HEK293 (cell line): Measurements from ENCODE around the gene NR2F2.

Experiments used
- HOXD13 ChIP-seq: sonication (generic); formaldehyde crosslinking; IDR thresholded peaks from 2 replicates; pipeline ENCODE4 v1.8.0; 2022; ENCODE audit warnings: missing genetic modification reagents, borderline replicate concordance
- KLF8 ChIP-seq: fragments of 450-650 bp; formaldehyde crosslinking; IDR thresholded peaks from 2 replicates; pipeline ENCODE4 v1.5.1; 2016; ENCODE audit warnings: missing biosample characterization, missing genetic modification characterization
- MEIS1 ChIP-seq: sonication (generic); formaldehyde crosslinking; IDR thresholded peaks from 2 replicates; pipeline ENCODE4 v1.8.1; 2022; ENCODE audit warnings: missing genetic modification reagents, mild to moderate bottlenecking, borderline replicate concordance
- PATZ1 ChIP-seq: fragments of 450-650 bp; formaldehyde crosslinking; IDR thresholded peaks from 2 replicates; pipeline ENCODE4 v1.5.1; 2016; ENCODE audit warnings: missing biosample characterization, missing genetic modification characterization
- ZFHX2 ChIP-seq: fragments of 450-650 bp; formaldehyde crosslinking; conservative IDR thresholded peaks from 2 replicates; pipeline ENCODE4 v1.5.1; 2016; ENCODE audit warnings: missing biosample characterization, missing genetic modification characterization
- ZNF133 ChIP-seq: fragments of 450-650 bp; formaldehyde crosslinking; IDR thresholded peaks from 2 replicates; pipeline ENCODE4 v1.5.1; 2016; ENCODE audit warnings: missing biosample characterization, missing genetic modification characterization
- ZNF138 ChIP-seq: fragments of 450-650 bp; formaldehyde crosslinking; IDR thresholded peaks from 2 replicates; pipeline ENCODE4 v1.5.1; 2016; ENCODE audit warnings: missing biosample characterization, missing genetic modification characterization, borderline replicate concordance
- ZNF23 ChIP-seq: fragments of 450-650 bp; formaldehyde crosslinking; IDR thresholded peaks from 2 replicates; pipeline ENCODE4 v1.5.1; 2016; ENCODE audit warnings: missing biosample characterization, missing genetic modification characterization, borderline replicate concordance
- ZNF362 ChIP-seq: fragments of 450-650 bp; formaldehyde crosslinking; IDR thresholded peaks from 2 replicates; pipeline ENCODE4 v1.5.1; 2016; ENCODE audit warnings: missing biosample characterization, missing genetic modification characterization
- ZNF404 ChIP-seq: fragments of 450-650 bp; formaldehyde crosslinking; IDR thresholded peaks from 2 replicates; pipeline ENCODE4 v1.5.1; 2017; ENCODE audit warnings: missing biosample characterization, missing genetic modification characterization
- ZNF416 ChIP-seq: fragments of 450-650 bp; formaldehyde crosslinking; IDR thresholded peaks from 2 replicates; pipeline ENCODE4 v1.5.1; 2016; ENCODE audit warnings: missing biosample characterization, missing genetic modification characterization
- ZNF510 ChIP-seq: fragments of 450-650 bp; formaldehyde crosslinking; IDR thresholded peaks from 2 replicates; pipeline ENCODE4 v1.5.1; 2018; ENCODE audit warnings: mild to moderate bottlenecking, missing genetic modification characterization, missing biosample characterization; ENCODE audit not compliant: insufficient replicate concordance
- ZNF530 ChIP-seq: fragments of 450-650 bp; formaldehyde crosslinking; IDR thresholded peaks from 2 replicates; pipeline ENCODE4 v1.5.1; 2016; ENCODE audit warnings: low read depth, missing biosample characterization, missing genetic modification characterization
- ZNF561 ChIP-seq: fragments of 450-650 bp; IDR thresholded peaks from 2 replicates; pipeline ENCODE4 v1.5.1; 2018; ENCODE audit warnings: missing biosample characterization, missing genetic modification characterization, borderline replicate concordance
- ZNF596 ChIP-seq: fragments of 450-650 bp; IDR thresholded peaks from 2 replicates; pipeline ENCODE4 v1.5.0; 2018; ENCODE audit warnings: missing biosample characterization, mild to moderate bottlenecking, missing genetic modification characterization, moderate library complexity
- ZNF610 ChIP-seq: fragments of 450-650 bp; formaldehyde crosslinking; IDR thresholded peaks from 2 replicates; pipeline ENCODE4 v1.5.1; 2016; ENCODE audit warnings: missing biosample characterization, missing genetic modification characterization, borderline replicate concordance
- ZNF654 ChIP-seq: fragments of 450-650 bp; formaldehyde crosslinking; IDR thresholded peaks from 2 replicates; pipeline ENCODE4 v1.5.1; 2016; ENCODE audit warnings: low read depth, missing biosample characterization, missing genetic modification characterization
- ZNF658 ChIP-seq: fragments of 450-650 bp; formaldehyde crosslinking; IDR thresholded peaks from 2 replicates; pipeline ENCODE4; 2016; ENCODE audit warnings: missing biosample characterization, missing genetic modification characterization
- ZNF76 ChIP-seq: fragments of 450-650 bp; formaldehyde crosslinking; IDR thresholded peaks from 2 replicates; pipeline ENCODE4; 2016; ENCODE audit warnings: low read depth, missing biosample characterization, missing genetic modification characterization, borderline replicate concordance
- ZNF785 ChIP-seq: fragments of 450-650 bp; formaldehyde crosslinking; IDR thresholded peaks from 2 replicates; pipeline ENCODE4 v1.5.1; 2016; ENCODE audit warnings: missing biosample characterization, missing genetic modification characterization
- ZNF792 ChIP-seq: fragments of 450-650 bp; formaldehyde crosslinking; IDR thresholded peaks from 2 replicates; pipeline ENCODE4 v1.5.1; 2016; ENCODE audit warnings: missing biosample characterization, missing genetic modification characterization
- ZNF843 ChIP-seq: fragments of 450-650 bp; formaldehyde crosslinking; IDR thresholded peaks from 2 replicates; pipeline ENCODE4 v1.5.1; 2016; ENCODE audit warnings: missing biosample characterization, missing genetic modification characterization
- ZSCAN30 ChIP-seq: fragments of 450-650 bp; IDR thresholded peaks from 2 replicates; pipeline ENCODE4 v1.5.1; 2018; ENCODE audit warnings: missing biosample characterization, mild to moderate bottlenecking, missing genetic modification characterization, moderate library complexity
- ZXDB ChIP-seq: fragments of 450-650 bp; formaldehyde crosslinking; IDR thresholded peaks from 2 replicates; pipeline ENCODE4 v1.5.1; 2016; ENCODE audit warnings: missing biosample characterization, missing genetic modification characterization
- TF ChIP-seq, protein P1 (sequence below): fragments of 450-650 bp; formaldehyde crosslinking; IDR thresholded peaks from 2 replicates; pipeline ENCODE4 v1.5.1; 2017; ENCODE audit warnings: missing biosample characterization, missing genetic modification characterization
- TF ChIP-seq, protein P2 (sequence below): fragments of 450-650 bp; formaldehyde crosslinking; IDR thresholded peaks from 2 replicates; pipeline ENCODE4 v1.5.1; 2016; ENCODE audit warnings: missing biosample characterization, missing genetic modification characterization
- TF ChIP-seq, protein P3 (sequence below): fragments of 450-650 bp; formaldehyde crosslinking; conservative IDR thresholded peaks from 2 replicates; pipeline ENCODE4 v1.5.1; 2016; ENCODE audit warnings: low read depth, missing biosample characterization, missing genetic modification characterization

The NR2F2 gene

GRCh38 chr15:96340598-96341512 is 10.4 kb downstream of the NR2F2 start (continued):
- TF ChIP-seq ZNF561 (tag by site-specific recombination): no peak
- no peak for TF ChIP-seq ZNF792 (tag by site-specific recombination)
- TF ChIP-seq ZNF416 (tag by site-specific recombination): no peak
- TF ChIP-seq ZNF404 (tag by site-specific recombination): no peak
- 0 out of 2 replicates have a peak, but pooled peaks have one; percentile 9 for TF ChIP-seq ZSCAN30 (tag by site-specific recombination)
- TF ChIP-seq HOXD13: no peak
- TF ChIP-seq ZNF843 (tag by site-specific recombination): no peak
- TF ChIP-seq ZNF596 (tag by site-specific recombination): peak; percentile 12; the same call in 1 of the 2 replicates
- TF ChIP-seq, protein P1, sequence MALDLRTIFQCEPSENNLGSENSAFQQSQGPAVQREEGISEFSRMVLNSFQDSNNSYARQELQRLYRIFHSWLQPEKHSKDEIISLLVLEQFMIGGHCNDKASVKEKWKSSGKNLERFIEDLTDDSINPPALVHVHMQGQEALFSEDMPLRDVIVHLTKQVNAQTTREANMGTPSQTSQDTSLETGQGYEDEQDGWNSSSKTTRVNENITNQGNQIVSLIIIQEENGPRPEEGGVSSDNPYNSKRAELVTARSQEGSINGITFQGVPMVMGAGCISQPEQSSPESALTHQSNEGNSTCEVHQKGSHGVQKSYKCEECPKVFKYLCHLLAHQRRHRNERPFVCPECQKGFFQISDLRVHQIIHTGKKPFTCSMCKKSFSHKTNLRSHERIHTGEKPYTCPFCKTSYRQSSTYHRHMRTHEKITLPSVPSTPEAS: 0 out of 2 replicates have a peak, but pooled peaks have one; percentile 6
- TF ChIP-seq KLF8: no peak
- no peak for TF ChIP-seq ZNF658
- 0 out of 2 replicates have a peak, but pooled peaks have one; percentile 32 for TF ChIP-seq ZXDB
- TF ChIP-seq ZNF362 (tag by site-specific recombination): peak; percentile 95
- peak; percentile 44; the same call in 1 of the 2 replicates for TF ChIP-seq ZFHX2 (tag by site-specific recombination)
- peak; percentile 24; the same call in 1 of the 2 replicates for TF ChIP-seq ZNF610 (tag by site-specific recombination)
- TF ChIP-seq ZNF785: no peak
- no peak for TF ChIP-seq ZNF76 (tag by site-specific recombination)
- TF ChIP-seq ZNF23: no peak
- no peak for TF ChIP-seq ZNF138 (tag by site-specific recombination)
- TF ChIP-seq, protein P2, sequence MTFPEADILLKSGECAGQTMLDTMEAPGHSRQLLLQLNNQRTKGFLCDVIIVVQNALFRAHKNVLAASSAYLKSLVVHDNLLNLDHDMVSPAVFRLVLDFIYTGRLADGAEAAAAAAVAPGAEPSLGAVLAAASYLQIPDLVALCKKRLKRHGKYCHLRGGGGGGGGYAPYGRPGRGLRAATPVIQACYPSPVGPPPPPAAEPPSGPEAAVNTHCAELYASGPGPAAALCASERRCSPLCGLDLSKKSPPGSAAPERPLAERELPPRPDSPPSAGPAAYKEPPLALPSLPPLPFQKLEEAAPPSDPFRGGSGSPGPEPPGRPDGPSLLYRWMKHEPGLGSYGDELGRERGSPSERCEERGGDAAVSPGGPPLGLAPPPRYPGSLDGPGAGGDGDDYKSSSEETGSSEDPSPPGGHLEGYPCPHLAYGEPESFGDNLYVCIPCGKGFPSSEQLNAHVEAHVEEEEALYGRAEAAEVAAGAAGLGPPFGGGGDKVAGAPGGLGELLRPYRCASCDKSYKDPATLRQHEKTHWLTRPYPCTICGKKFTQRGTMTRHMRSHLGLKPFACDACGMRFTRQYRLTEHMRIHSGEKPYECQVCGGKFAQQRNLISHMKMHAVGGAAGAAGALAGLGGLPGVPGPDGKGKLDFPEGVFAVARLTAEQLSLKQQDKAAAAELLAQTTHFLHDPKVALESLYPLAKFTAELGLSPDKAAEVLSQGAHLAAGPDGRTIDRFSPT (tag by site-specific recombination): no peak
- no peak for TF ChIP-seq ZNF510 (tag by site-specific recombination)
- no peak for TF ChIP-seq ZNF530 (tag by site-specific recombination)
- no peak for TF ChIP-seq ZNF654 (tag by site-specific recombination)
- no peak for TF ChIP-seq ZNF133 (tag by site-specific recombination)
- TF ChIP-seq PATZ1 (tag by site-specific recombination): peak; percentile 94
- TF ChIP-seq, protein P3, sequence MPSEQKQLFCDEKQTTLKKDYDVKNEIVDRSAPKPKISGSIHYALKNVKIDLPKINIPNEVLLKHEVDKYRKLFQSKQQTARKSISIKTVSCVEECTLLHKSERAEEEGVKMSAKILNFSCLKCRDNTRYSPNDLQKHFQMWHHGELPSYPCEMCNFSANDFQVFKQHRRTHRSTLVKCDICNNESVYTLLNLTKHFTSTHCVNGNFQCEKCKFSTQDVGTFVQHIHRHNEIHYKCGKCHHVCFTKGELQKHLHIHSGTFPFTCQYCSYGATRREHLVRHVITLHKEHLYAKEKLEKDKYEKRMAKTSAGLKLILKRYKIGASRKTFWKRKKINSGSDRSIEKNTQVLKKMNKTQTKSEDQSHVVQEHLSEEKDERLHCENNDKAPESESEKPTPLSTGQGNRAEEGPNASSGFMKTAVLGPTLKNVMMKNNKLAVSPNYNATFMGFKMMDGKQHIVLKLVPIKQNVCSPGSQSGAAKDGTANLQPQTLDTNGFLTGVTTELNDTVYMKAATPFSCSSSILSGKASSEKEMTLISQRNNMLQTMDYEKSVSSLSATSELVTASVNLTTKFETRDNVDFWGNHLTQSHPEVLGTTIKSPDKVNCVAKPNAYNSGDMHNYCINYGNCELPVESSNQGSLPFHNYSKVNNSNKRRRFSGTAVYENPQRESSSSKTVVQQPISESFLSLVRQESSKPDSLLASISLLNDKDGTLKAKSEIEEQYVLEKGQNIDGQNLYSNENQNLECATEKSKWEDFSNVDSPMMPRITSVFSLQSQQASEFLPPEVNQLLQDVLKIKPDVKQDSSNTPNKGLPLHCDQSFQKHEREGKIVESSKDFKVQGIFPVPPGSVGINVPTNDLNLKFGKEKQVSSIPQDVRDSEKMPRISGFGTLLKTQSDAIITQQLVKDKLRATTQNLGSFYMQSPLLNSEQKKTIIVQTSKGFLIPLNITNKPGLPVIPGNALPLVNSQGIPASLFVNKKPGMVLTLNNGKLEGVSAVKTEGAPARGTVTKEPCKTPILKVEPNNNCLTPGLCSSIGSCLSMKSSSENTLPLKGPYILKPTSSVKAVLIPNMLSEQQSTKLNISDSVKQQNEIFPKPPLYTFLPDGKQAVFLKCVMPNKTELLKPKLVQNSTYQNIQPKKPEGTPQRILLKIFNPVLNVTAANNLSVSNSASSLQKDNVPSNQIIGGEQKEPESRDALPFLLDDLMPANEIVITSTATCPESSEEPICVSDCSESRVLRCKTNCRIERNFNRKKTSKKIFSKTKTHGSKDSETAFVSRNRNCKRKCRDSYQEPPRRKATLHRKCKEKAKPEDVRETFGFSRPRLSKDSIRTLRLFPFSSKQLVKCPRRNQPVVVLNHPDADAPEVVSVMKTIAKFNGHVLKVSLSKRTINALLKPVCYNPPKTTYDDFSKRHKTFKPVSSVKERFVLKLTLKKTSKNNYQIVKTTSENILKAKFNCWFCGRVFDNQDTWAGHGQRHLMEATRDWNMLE (tag by site-specific recombination): no peak
- no peak for TF ChIP-seq MEIS1
